Prostate gland (tissue), 2 donors: ENCODE data around the gene S100A2. TPM values are rescaled to one million over a fixed set of nuclear protein-coding genes. Genes with fewer than 3 reads are reported as not detected.
"Not testable (repeated sequence)": the region's sequence is repeated elsewhere in the genome, so short reads cannot be mapped to it uniquely, and the experiment has no call there.

ENCODE experiments used
- DNase-seq: peaks from one replicate; pipeline ENCODE4 v3.0.0-alpha.2; 2019; ENCODE audit warnings: low spot score
- H3K27ac ChIP-seq, 2 donors: fragments of 200-600 bp; sonication (generic); 2 replicates each; pipeline ENCODE4 v1.5.1; 2017 to 2019
- H3K27me3 ChIP-seq: fragments of 200-600 bp; sonication (generic); replicated peaks from 2 replicates; pipeline ENCODE4 v1.5.1; 2019; ENCODE audit not compliant: insufficient read depth
- H3K36me3 ChIP-seq, 2 donors: fragments of 200-600 bp; sonication (generic); 1 replicate in 1 of 2; 2 replicates in 1 of 2; pipeline versions ENCODE4 v1.5.1 to v1.8.1; 2017 to 2019
- H3K4me1 ChIP-seq: fragments of 200-600 bp; sonication (generic); replicated peaks from 2 replicates; pipeline ENCODE4 v1.5.1; 2019
- H3K4me3 ChIP-seq, 2 donors: fragments of 200-600 bp; sonication (generic); 2 replicates each; pipeline ENCODE4 v1.5.1; 2017 to 2019
- H3K9me3 ChIP-seq: fragments of 200-600 bp; sonication (generic); 2 replicates; pipeline ENCODE4 v1.5.1; 2017
- CTCF ChIP-seq, 4 experiments: fragments of 200-600 bp in 2 of 4; fragments of 450-650 bp in 2 of 4; sonication (generic) in 2 of 4; IDR thresholded peaks; 1 replicate in 3 of 4; 2 replicates in 1 of 4; pipeline ENCODE4 v1.5.1; 2016 to 2019; ENCODE audit warnings: antibody characterized with exemption in 4 of 4, mild to moderate bottlenecking in 2 of 4, moderate library complexity in 2 of 4
- POLR2A ChIP-seq: fragments of 450-650 bp; IDR thresholded peaks from one replicate; pipeline ENCODE4 v1.6.1; 2016; ENCODE audit warnings: antibody characterized with exemption, mild to moderate bottlenecking
- POLR2AphosphoS5 ChIP-seq: sonication (generic); formaldehyde crosslinking; IDR thresholded peaks from one replicate; pipeline ENCODE4 v1.6.1; 2017; ENCODE audit warnings: antibody characterized with exemption
- WGBS: methylation state at CpG from one replicate; pipeline ENCODE4 v1.1.5; 2018; 5-methylcytosine and 5-hydroxymethylcytosine counted together
- intact Hi-C: fragments of 100-400 bp; cut with DNase I; formaldehyde crosslinking; loops from one replicate; pipeline ENCODE4 v1.14.2; 2022
- total RNA-seq, 2 donors: library from RNA; depleted of rRNA; stranded (reverse); fragments of >200 nt; gene quantifications; one replicate each; pipeline ENCODE4 v1.1.0, GENCODE V29; 2016

Gene S100A2
- total RNA-seq, 2 donors from 2014 or later: 14.1 to 22.6 TPM

- Histone ChIP-seq H3K9me3 (no peaks in the 10 kb centered on the region), H3K27me3 (no peaks in the 10 kb centered on the region), H3K27ac (no peak overlapping the region), H3K4me1 (no peaks in the 10 kb centered on the region), H3K36me3 (no peaks in the 10 kb centered on the region), H3K4me3 (no peak overlapping the region)
- 77% methylated on average over 3 of the region's 3 CpGs for WGBS
- intact Hi-C loops: no loop called here
- DNase-seq: no peak
- TF ChIP-seq POLR2AphosphoS5 (no peak), CTCF (IDR thresholded peaks at IDR 0.05) (no peak), POLR2A (no peak)
Measured at GRCh38 chr1:153578936-153579335, 13.3 kb upstream of the S100A2 start.

- Histone ChIP-seq H3K27ac (no peak overlapping the region), H3K9me3 (no peaks in the 10 kb centered on the region), H3K36me3 (no peaks in the 10 kb centered on the region), H3K4me3 (no peak overlapping the region), H3K4me1 (no peaks in the 10 kb centered on the region), H3K27me3 (no peaks in the 10 kb centered on the region)
- no peak for TF ChIP-seq CTCF (IDR thresholded peaks at IDR 0.05)
- no peak for TF ChIP-seq POLR2A
- TF ChIP-seq POLR2AphosphoS5: no peak
- intact Hi-C loops: no loop called here
- no peak for DNase-seq
Measured at GRCh38 chr1:153578490-153578889, 12.8 kb upstream of the S100A2 start.

- no peaks in the 10 kb centered on the region for H3K4me1 ChIP-seq
- TF ChIP-seq POLR2A (no peak), POLR2AphosphoS5 (no peak), CTCF (IDR thresholded peaks at IDR 0.05) (no peak)
- no peak overlapping the region for H3K27ac ChIP-seq
- no peaks in the 10 kb centered on the region for H3K9me3 ChIP-seq
- no peak overlapping the region for H3K4me3 ChIP-seq
- WGBS: 40% methylated on average over 9 of the region's 9 CpGs
- DNase-seq: no peak
- no peaks in the 10 kb centered on the region for H3K36me3 ChIP-seq
- H3K27me3 ChIP-seq: no peaks in the 10 kb centered on the region
- intact Hi-C loops: no loop called here
Measured at GRCh38 chr1:153577624-153578051, 12.0 kb upstream of the S100A2 start.

- DNase-seq: no peak
- H3K36me3 ChIP-seq: no peaks in the 10 kb centered on the region
- TF ChIP-seq POLR2A (no peak), POLR2AphosphoS5 (no peak), CTCF (IDR thresholded peaks at IDR 0.05) (no peak)
- 75% methylated on average over 4 of the region's 4 CpGs for WGBS
- H3K4me3 ChIP-seq: no peak overlapping the region
- H3K27ac ChIP-seq: no peak overlapping the region
- intact Hi-C loops: no loop called here
- H3K4me1 ChIP-seq: no peaks in the 10 kb centered on the region
- no peaks in the 10 kb centered on the region for H3K9me3 ChIP-seq
- H3K27me3 ChIP-seq: no peaks in the 10 kb centered on the region
Measured at GRCh38 chr1:153577138-153577537, 11.5 kb upstream of the S100A2 start.

- WGBS: 94% methylated on average over 10 of the region's 10 CpGs
- H3K4me3 ChIP-seq, H3K27me3 ChIP-seq, H3K36me3 ChIP-seq, DNase-seq, H3K4me1 ChIP-seq, H3K9me3 ChIP-seq, H3K27ac ChIP-seq, intact Hi-C loops: not testable (repeated sequence)
Measured at GRCh38 chr1:153575497-153575896, 9.9 kb upstream of the S100A2 start.

- H3K4me3 ChIP-seq, H3K27ac ChIP-seq, DNase-seq, H3K4me1 ChIP-seq, H3K36me3 ChIP-seq, H3K27me3 ChIP-seq, intact Hi-C loops, H3K9me3 ChIP-seq: not testable (repeated sequence)
- WGBS: 96% methylated on average over 35 of the region's 35 CpGs
Measured at GRCh38 chr1:153575081-153575491, 9.4 kb upstream of the S100A2 start.
